GM12878 (cell line): ENCODE results near the gene CCDC32. TPM values are rescaled to one million over a fixed set of nuclear protein-coding genes. Genes with fewer than 3 reads are reported as not detected.

ENCODE experiments used
- ATAC-seq: fragments of 200-7000 bp; cut with Tn5 transposase; 3 replicates; pipeline ENCODE4 v1.9.1; 2020; ENCODE audit warnings: mild to moderate bottlenecking, moderate library complexity
- BruUV-seq: library from RNA; stranded (reverse); fragments of 400-500 nt; replicated peaks from 2 replicates; lab custom pipeline; 2021; lab: Mats Ljungman, UMichigan
- CTCF ChIA-PET: fragments of 300-600 bp; sonication (Branson Sonifier 250); formaldehyde crosslinking; extraction: SDS; loops from one replicate; lab custom pipeline; 2021; ENCODE audit warnings: inconsistent platforms; lab: Yijun Ruan, JAX
- POLR2A ChIA-PET: fragments of 350-600 bp; formaldehyde crosslinking; extraction: SDS; loops from one replicate; lab custom pipeline; 2021; ENCODE audit warnings: inconsistent platforms; lab: Charles Lee
- RAD21 ChIA-PET: fragments of 300-600 bp; sonication (Branson Sonifier 250); formaldehyde crosslinking; loops from one replicate; lab custom pipeline; 2023; ENCODE audit warnings: antibody characterized with exemption; ENCODE audit not compliant: unreplicated experiment; lab: Charles Lee
- SMC1A ChIA-PET: fragments of 300-600 bp; sonication (Branson Sonifier 250); formaldehyde crosslinking; loops from one replicate; lab custom pipeline; 2023; ENCODE audit not compliant: unreplicated experiment, uncharacterized antibody; lab: Charles Lee
- DNase-seq: peaks from one replicate; pipeline ENCODE4 v3.0.0-alpha.2; 2011; ENCODE audit warnings: low read depth, low spot score
- FAIRE-seq: peaks from 3 replicates; lab custom pipeline; 2011; peaks lifted over from hg19 to GRCh38; lab: Jason Lieb, UNC
- H2AFZ ChIP-seq: 2 replicates; pipeline ENCODE4 v1.6.0; 2011; ENCODE audit warnings: low read depth, low read length, control low read depth; ENCODE audit not compliant: control insufficient read depth
- H3K27ac ChIP-seq: 2 replicates; pipeline ENCODE4 v1.5.1; 2011; ENCODE audit warnings: control low read depth; ENCODE audit not compliant: control insufficient read depth, insufficient read depth
- H3K27me3 ChIP-seq, 2 experiments: replicated peaks in 1 of 2; 2 replicates each; pipeline versions ENCODE4 v1.6.0 to v1.6.1; 2011; ENCODE audit warnings: low read length in 1 of 2; ENCODE audit not compliant: control insufficient read depth in 2 of 2, insufficient read depth in 2 of 2
- H3K36me3 ChIP-seq, 2 experiments: 2 replicates each; pipeline ENCODE4 v1.5.1; 2011; ENCODE audit warnings: low read length in 1 of 2; ENCODE audit not compliant: control insufficient read depth in 2 of 2, insufficient read depth in 2 of 2
- H3K4me1 ChIP-seq: 2 replicates; pipeline ENCODE4 v1.6.1; 2011; ENCODE audit warnings: mild to moderate bottlenecking, low read length, moderate library complexity, mixed read lengths; ENCODE audit not compliant: control insufficient read depth, insufficient read depth
- H3K4me2 ChIP-seq: 2 replicates; pipeline ENCODE4 v1.6.0; 2011; ENCODE audit warnings: control low read depth; ENCODE audit not compliant: control insufficient read depth, insufficient read depth
- H3K4me3 ChIP-seq: fragments of 200-600 bp; sonication (generic); 2 replicates; pipeline ENCODE4 v1.5.1; 2016
- H3K79me2 ChIP-seq: 2 replicates; pipeline ENCODE4 v1.6.0; 2011; ENCODE audit warnings: low read length; ENCODE audit not compliant: control insufficient read depth, insufficient read depth
- H3K9ac ChIP-seq: 2 replicates; pipeline ENCODE4 v1.8.0; 2011; ENCODE audit warnings: low read length, control low read depth, mixed read lengths; ENCODE audit not compliant: control insufficient read depth, insufficient read depth
- H3K9me3 ChIP-seq: replicated peaks from 3 replicates; pipeline ENCODE4 v1.5.1; 2011; ENCODE audit warnings: mild to moderate bottlenecking, low read length; ENCODE audit not compliant: control insufficient read depth, insufficient read depth
- H4K20me1 ChIP-seq: 2 replicates; pipeline ENCODE4 v1.6.0; 2011; ENCODE audit not compliant: control insufficient read depth, insufficient read depth
- ATF7 ChIP-seq: fragments of 450-650 bp; IDR thresholded peaks from 2 replicates; pipeline ENCODE4 v1.6.1; 2016; ENCODE audit warnings: low read depth, mild to moderate bottlenecking
- CHD1 ChIP-seq: IDR thresholded peaks from 2 replicates; pipeline ENCODE4 v1.6.1; 2012; ENCODE audit warnings: low read depth, low read length, improper control_type of control experiment
- HDGF ChIP-seq: fragments of 450-650 bp; IDR thresholded peaks from 2 replicates; pipeline ENCODE4 v1.6.1; 2016; ENCODE audit warnings: antibody characterized with exemption
- NR2F1 ChIP-seq: fragments of 450-650 bp; conservative IDR thresholded peaks from 2 replicates; pipeline ENCODE4 v1.6.1; 2017; ENCODE audit warnings: mild to moderate bottlenecking
- WGBS: methylation state at CpG from one replicate; pipeline ENCODE4 v1.1.6; 2016; ENCODE audit warnings: low lambda C conversion rate; ENCODE audit not compliant: insufficient replicate concordance, insufficient coverage; ENCODE audit errors: missing lambda C conversion rate; 5-methylcytosine and 5-hydroxymethylcytosine counted together
- in situ Hi-C: fragments of 300-500 bp; cut with MboI; formaldehyde crosslinking; loops from 9 replicates; pipeline ENCODE4 v1.14.3; 2018; ENCODE audit warnings: mixed read lengths
- intact Hi-C: fragments of 100-400 bp; cut with micrococcal nuclease; formaldehyde crosslinking; loops from one replicate; pipeline ENCODE4 v1.14.2; 2022; ENCODE audit not compliant: unreplicated experiment
- polyA plus RNA-seq, 11 experiments: library from polyadenylated mRNA; depleted of rRNA in 4 of 11; unstranded in 6 of 11; stranded (reverse) in 5 of 11; fragments of >200 nt; fragmentation: Nextera tagmentation in 4 of 11; fragmentation: Illumina TruSeq in 1 of 11; extraction: Ambion mirVana in 4 of 11; extraction: Trizol in 1 of 11; gene quantifications; 1 replicate in 1 of 11; 2 replicates in 10 of 11; pipeline versions ENCODE4 v1.2.1 to v1.2.3, GENCODE V29; 2011 to 2016; ENCODE audit warnings: inconsistent platforms in 2 of 11, missing spikeins in 2 of 11, low read depth in 1 of 11
- total RNA-seq, 4 experiments: library from RNA; depleted of rRNA in 3 of 4; stranded (reverse); fragments of >200 nt in 3 of 4; fragmentation: Illumina TruSeq in 1 of 4; extraction: Trizol in 1 of 4; gene quantifications; 2 replicates each; pipeline versions ENCODE4 v1.2.1 to v1.2.3, GENCODE V29; 2013 to 2021
- TF ChIP-seq, protein P1 (sequence below): fragments of 450-650 bp; IDR thresholded peaks from 2 replicates; pipeline ENCODE4 v1.6.1; 2016; ENCODE audit warnings: mild to moderate bottlenecking
- TF ChIP-seq, protein P2 (sequence below): IDR thresholded peaks from 2 replicates; pipeline ENCODE4 v1.6.1; 2012; ENCODE audit warnings: low read depth, low read length, improper control_type of control experiment

The CCDC32 gene
- total and polyA plus RNA-seq, 10 of the 15 experiments (the other 5 are each of a cell fraction or from before 2014, with no cell fraction given), result 30.2 to 74.3 (median 46.5) TPM

DNA sequence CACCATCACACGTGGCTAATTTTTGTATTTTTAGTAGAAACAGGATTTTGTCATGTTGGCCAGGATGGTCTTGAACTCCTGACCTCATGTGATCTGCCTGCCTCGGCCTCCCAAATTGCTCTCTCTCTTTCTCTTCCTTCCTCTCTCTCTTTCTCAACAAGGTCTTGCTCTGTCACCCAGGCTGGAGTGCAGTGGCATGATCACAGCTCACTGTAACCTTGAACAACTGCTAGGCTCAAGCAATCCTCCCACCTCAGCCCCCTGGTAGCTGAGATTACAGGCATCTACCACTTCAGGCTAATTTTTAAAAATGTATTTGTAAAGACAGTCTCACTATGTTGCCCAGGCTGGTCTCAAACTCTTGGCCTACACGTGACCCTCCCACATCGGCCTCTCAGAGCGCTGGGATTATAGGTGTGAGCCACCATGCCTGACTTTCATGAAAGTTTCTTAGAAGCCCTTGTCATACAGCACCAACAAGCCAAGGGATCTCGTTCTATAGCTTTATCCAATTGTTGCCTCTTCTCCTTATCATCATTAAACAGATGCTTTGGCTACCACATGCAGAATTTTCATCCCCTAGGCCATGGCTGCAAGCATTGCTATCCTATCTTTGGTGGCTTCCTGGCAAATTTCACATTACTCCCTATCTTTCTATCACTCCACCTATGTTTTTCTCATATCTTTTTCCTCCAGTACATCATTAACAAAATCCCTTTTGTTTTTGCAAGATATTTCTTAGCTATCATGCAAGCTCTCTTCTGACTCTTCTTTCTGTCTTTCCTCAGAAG, 5.7 kb downstream of the CCDC32 start:
- peak overlapping the region; percentile 43; the same call in 1 of the 2 replicates for H3K4me3 ChIP-seq
- no peaks in the 10 kb centered on the region for H3K27me3 ChIP-seq
- H3K4me1 ChIP-seq, result peaks cover 42% of the 10 kb centered on the region
- H3K4me2 ChIP-seq, result peak overlapping the region; percentile 91
- DNase-seq (no peak), FAIRE-seq (no peak), ATAC-seq (peak; percentile 17)
- ChIA-PET RAD21 (interaction anchor here (0.7 to 3.4 kb wide), 11 partner anchors 8 to 312 kb away, joined by 3 to 18 read pairs (median 4); partner anchors contain the start of gene RPUSD2), POLR2A (interaction anchor here (1.0 to 3.5 kb wide), 9 partner anchors 8 to 314 kb away, joined by 3 to 15 read pairs (median 7); partner anchors contain the start of gene RPUSD2), CTCF (interaction anchor here (0.7 to 3.1 kb wide), 8 partner anchors 10 to 935 kb away, joined by 3 to 17 read pairs (median 3); partner anchors contain the start of genes KNL1 and RPUSD2), SMC1A (interaction anchor here (0.7 to 4.3 kb wide), 13 partner anchors 10 to 1414 kb away, joined by 3 to 24 read pairs (median 5); partner anchors contain the start of gene RPUSD2)
- peaks cover 57% of the 10 kb centered on the region for H3K79me2 ChIP-seq
- BruUV-seq, result no TSS peak
- WGBS, result 70% methylated on average over 6 of the region's 6 CpGs
- intact Hi-C loops (loop anchor here (5.0 kb wide), 1 partner anchor 33 kb away; the partner anchor contains the start of gene KNL1), in situ Hi-C loops (no loop called here)
- no peak overlapping the region for H2AFZ ChIP-seq
- H3K9ac ChIP-seq, result peak overlapping the region; percentile 58; the same call in 1 of the 2 replicates
- peak overlapping the region; percentile 91 for H3K27ac ChIP-seq
- no peaks in the 10 kb centered on the region for H4K20me1 ChIP-seq
- H3K9me3 ChIP-seq, result no peaks in the 10 kb centered on the region; the same call in 2 of the 3 replicates
- H3K36me3 ChIP-seq, result peaks cover 0 to 16% of the 10 kb centered on the region in 2 experiments; a peak in 1 of 4 replicates
- TF ChIP-seq ATF7 (no peak), HDGF (peak; percentile 90; the same call in 1 of the 2 replicates), CHD1 (0 out of 2 replicates have a peak, but pooled peaks have one; percentile 18), NR2F1 (0 out of 2 replicates have a peak, but pooled peaks have one; percentile 30)
- TF ChIP-seq, protein P1, sequence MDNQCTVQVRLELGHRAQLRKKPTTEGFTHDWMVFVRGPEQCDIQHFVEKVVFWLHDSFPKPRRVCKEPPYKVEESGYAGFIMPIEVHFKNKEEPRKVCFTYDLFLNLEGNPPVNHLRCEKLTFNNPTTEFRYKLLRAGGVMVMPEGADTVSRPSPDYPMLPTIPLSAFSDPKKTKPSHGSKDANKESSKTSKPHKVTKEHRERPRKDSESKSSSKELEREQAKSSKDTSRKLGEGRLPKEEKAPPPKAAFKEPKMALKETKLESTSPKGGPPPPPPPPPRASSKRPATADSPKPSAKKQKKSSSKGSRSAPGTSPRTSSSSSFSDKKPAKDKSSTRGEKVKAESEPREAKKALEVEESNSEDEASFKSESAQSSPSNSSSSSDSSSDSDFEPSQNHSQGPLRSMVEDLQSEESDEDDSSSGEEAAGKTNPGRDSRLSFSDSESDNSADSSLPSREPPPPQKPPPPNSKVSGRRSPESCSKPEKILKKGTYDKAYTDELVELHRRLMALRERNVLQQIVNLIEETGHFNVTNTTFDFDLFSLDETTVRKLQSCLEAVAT, result peak; percentile 7; the same call in 1 of the 2 replicates
- TF ChIP-seq, protein P2, sequence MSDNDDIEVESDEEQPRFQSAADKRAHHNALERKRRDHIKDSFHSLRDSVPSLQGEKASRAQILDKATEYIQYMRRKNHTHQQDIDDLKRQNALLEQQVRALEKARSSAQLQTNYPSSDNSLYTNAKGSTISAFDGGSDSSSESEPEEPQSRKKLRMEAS, result no peak
